GM23338 (cell line): Measurements from ENCODE around the gene ATP13A2. TPM values are rescaled to one million over a fixed set of nuclear protein-coding genes. Genes with fewer than 3 reads are reported as not detected.

Source experiments
- ATAC-seq: fragments of 200-7000 bp; cut with Tn5 transposase; 3 replicates; pipeline ENCODE4 v1.9.1; 2020
- DNase-seq: peaks from one replicate; pipeline ENCODE4 v3.0.0-alpha.2; 2015; ENCODE audit warnings: low spot score
- H2AFZ ChIP-seq: fragments of 200-600 bp; sonication (generic); 2 replicates; pipeline ENCODE4 v1.8.0; 2016; ENCODE audit warnings: antibody characterized with exemption, mild to moderate bottlenecking, moderate library complexity
- H3F3A ChIP-seq: fragments of 200-600 bp; sonication (generic); replicated peaks from 2 replicates; pipeline ENCODE4 v1.8.0; 2017; ENCODE audit warnings: antibody characterized with exemption, mixed run types, low read depth
- H3K27ac ChIP-seq: fragments of 200-600 bp; sonication (generic); 2 replicates; pipeline ENCODE4 v1.6.1; 2016; ENCODE audit warnings: low read depth
- H3K27me3 ChIP-seq: fragments of 200-600 bp; sonication (generic); 2 replicates; pipeline ENCODE4 v1.8.0; 2016; ENCODE audit warnings: mild to moderate bottlenecking, mixed run types, moderate library complexity; ENCODE audit not compliant: insufficient read depth
- H3K36me3 ChIP-seq: fragments of 200-600 bp; sonication (generic); 2 replicates; pipeline ENCODE4 v1.8.0; 2016; ENCODE audit warnings: mild to moderate bottlenecking; ENCODE audit not compliant: insufficient read depth
- H3K4me1 ChIP-seq: fragments of 200-600 bp; sonication (generic); 2 replicates; pipeline ENCODE4 v1.8.0; 2016; ENCODE audit warnings: mild to moderate bottlenecking, moderate library complexity; ENCODE audit not compliant: insufficient read depth
- H3K4me2 ChIP-seq: fragments of 200-600 bp; sonication (generic); 2 replicates; pipeline ENCODE4 v1.7.1; 2017; ENCODE audit warnings: mixed run types
- H3K4me3 ChIP-seq: fragments of 200-600 bp; sonication (generic); 2 replicates; pipeline ENCODE4 v1.6.1; 2016; ENCODE audit warnings: mixed run types
- H3K79me2 ChIP-seq: fragments of 200-600 bp; sonication (generic); replicated peaks from 2 replicates; pipeline ENCODE4 v1.8.0; 2017; ENCODE audit warnings: mild to moderate bottlenecking; ENCODE audit not compliant: insufficient read depth
- H3K9me2 ChIP-seq: fragments of 200-600 bp; sonication (generic); 2 replicates; pipeline ENCODE4 v1.8.0; 2017; ENCODE audit not compliant: insufficient read depth
- H4K20me1 ChIP-seq: fragments of 200-600 bp; sonication (generic); replicated peaks from 2 replicates; pipeline ENCODE4 v1.8.0; 2017; ENCODE audit warnings: mild to moderate bottlenecking; ENCODE audit not compliant: insufficient read depth
- H3K27ac Mint-ChIP-seq: 2 replicates; pipeline ENCODE4 v1.8.0; 2020; ENCODE audit warnings: inconsistent platforms, mild to moderate bottlenecking, moderate library complexity, mixed read lengths
- H3K27me3 Mint-ChIP-seq: 3 replicates; pipeline ENCODE4 v1.8.0; 2022; ENCODE audit warnings: low read depth, mild to moderate bottlenecking, moderate library complexity, mixed read lengths, inconsistent platforms; ENCODE audit not compliant: insufficient read depth, poor library complexity
- H3K36me3 Mint-ChIP-seq: 3 replicates; pipeline ENCODE4 v1.8.0; 2021; ENCODE audit warnings: low read depth, mild to moderate bottlenecking, inconsistent platforms, moderate library complexity, mixed read lengths
- H3K4me1 Mint-ChIP-seq: 3 replicates; pipeline ENCODE4 v1.8.0; 2020; ENCODE audit warnings: mild to moderate bottlenecking, inconsistent platforms, mixed read lengths
- H3K4me3 Mint-ChIP-seq: 3 replicates; pipeline ENCODE4 v1.8.0; 2021; ENCODE audit warnings: moderate library complexity, mild to moderate bottlenecking, inconsistent platforms, mixed read lengths
- H3K9me3 Mint-ChIP-seq: 3 replicates; pipeline ENCODE4 v1.8.0; 2020; ENCODE audit warnings: moderate library complexity, mild to moderate bottlenecking, inconsistent platforms, mixed read lengths
- EZH2phosphoT487 ChIP-seq: fragments of 200-600 bp; sonication (generic); IDR thresholded peaks from one replicate; pipeline ENCODE4 v1.8.1; 2018; ENCODE audit warnings: antibody characterized with exemption; ENCODE audit not compliant: unreplicated experiment
- NANOG ChIP-seq: IDR thresholded peaks from 2 replicates; pipeline ENCODE4 v1.6.1; 2016; ENCODE audit warnings: antibody characterized with exemption, borderline replicate concordance
- polyA plus RNA-seq: library from polyadenylated mRNA; unstranded; fragments of >200 nt; fragmentation: Nextera tagmentation; extraction: Ambion mirVana; gene quantifications from 2 replicates; pipeline ENCODE4 v1.2.1, GENCODE V29; 2016
- total RNA-seq: library from RNA; depleted of rRNA; stranded (reverse); fragments of >200 nt; shearing (Covaris generic); gene quantifications from 2 replicates; pipeline ENCODE4 v1.2.3, GENCODE V29; 2014
- TF ChIP-seq, protein P1 (sequence below): fragments of 250-450 bp; sonication (Bioruptor Pico); IDR thresholded peaks from 2 replicates; pipeline ENCODE4 v1.5.0; 2020; ENCODE audit warnings: mild to moderate bottlenecking, moderate library complexity
- TF ChIP-seq, protein P2 (sequence below): IDR thresholded peaks from one replicate; pipeline ENCODE4 v1.6.1; 2018; ENCODE audit warnings: antibody characterized with exemption; ENCODE audit not compliant: unreplicated experiment

ATP13A2 gene
- total and polyA plus RNA-seq, 2 experiments from 2014 or later: 30.1 to 87.7 TPM

DNA sequence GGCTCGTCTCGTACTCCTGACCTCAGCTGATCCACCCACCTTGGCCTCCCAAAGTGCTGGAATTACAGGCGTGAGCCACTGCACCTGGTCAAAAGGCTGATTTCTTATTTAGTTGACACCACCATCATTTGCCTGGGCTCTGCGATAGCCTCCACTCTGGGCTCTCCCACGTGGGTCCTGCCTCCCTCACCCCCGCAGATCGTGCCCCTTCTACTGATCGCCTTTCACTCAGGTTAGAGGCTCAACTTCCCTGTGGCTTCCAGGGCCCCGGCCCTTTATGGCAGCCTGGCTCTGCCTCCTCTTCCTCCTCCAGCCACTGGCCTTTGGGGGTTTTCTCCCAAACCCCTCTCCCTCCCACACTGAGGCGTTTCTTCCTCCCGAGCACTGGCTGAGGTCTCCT, 28.8 kb downstream of the ATP13A2 start:
- Mint-ChIP-seq H3K4me1 (peaks cover 29% of the 10 kb centered on the region), H3K9me3 (no peaks in the 10 kb centered on the region; the same call in 2 of the 3 replicates), H3K36me3 (peaks cover 7% of the 10 kb centered on the region; the same call in 2 of the 3 replicates), H3K27me3 (peaks cover 19% of the 10 kb centered on the region), H3K27ac (no peak overlapping the region), H3K4me3 (no peak overlapping the region; the same call in 2 of the 3 replicates)
- Histone ChIP-seq H4K20me1 (no peaks in the 10 kb centered on the region), H3K4me3 (no peak overlapping the region), H3K4me1 (peaks cover 7% of the 10 kb centered on the region), H3K36me3 (no peaks in the 10 kb centered on the region), H3K79me2 (peaks cover 21% of the 10 kb centered on the region), H3K4me2 (no peak overlapping the region), H2AFZ (peak overlapping the region; percentile 43; the same call in 1 of the 2 replicates), H3F3A (peaks cover 15% of the 10 kb centered on the region; the same call in 1 of the 2 replicates), H3K27ac (no peak overlapping the region), H3K9me2 (no peaks in the 10 kb centered on the region), H3K27me3 (no peaks in the 10 kb centered on the region)
- no peak for TF ChIP-seq EZH2phosphoT487
- no peak for TF ChIP-seq NANOG
- TF ChIP-seq, protein P1, sequence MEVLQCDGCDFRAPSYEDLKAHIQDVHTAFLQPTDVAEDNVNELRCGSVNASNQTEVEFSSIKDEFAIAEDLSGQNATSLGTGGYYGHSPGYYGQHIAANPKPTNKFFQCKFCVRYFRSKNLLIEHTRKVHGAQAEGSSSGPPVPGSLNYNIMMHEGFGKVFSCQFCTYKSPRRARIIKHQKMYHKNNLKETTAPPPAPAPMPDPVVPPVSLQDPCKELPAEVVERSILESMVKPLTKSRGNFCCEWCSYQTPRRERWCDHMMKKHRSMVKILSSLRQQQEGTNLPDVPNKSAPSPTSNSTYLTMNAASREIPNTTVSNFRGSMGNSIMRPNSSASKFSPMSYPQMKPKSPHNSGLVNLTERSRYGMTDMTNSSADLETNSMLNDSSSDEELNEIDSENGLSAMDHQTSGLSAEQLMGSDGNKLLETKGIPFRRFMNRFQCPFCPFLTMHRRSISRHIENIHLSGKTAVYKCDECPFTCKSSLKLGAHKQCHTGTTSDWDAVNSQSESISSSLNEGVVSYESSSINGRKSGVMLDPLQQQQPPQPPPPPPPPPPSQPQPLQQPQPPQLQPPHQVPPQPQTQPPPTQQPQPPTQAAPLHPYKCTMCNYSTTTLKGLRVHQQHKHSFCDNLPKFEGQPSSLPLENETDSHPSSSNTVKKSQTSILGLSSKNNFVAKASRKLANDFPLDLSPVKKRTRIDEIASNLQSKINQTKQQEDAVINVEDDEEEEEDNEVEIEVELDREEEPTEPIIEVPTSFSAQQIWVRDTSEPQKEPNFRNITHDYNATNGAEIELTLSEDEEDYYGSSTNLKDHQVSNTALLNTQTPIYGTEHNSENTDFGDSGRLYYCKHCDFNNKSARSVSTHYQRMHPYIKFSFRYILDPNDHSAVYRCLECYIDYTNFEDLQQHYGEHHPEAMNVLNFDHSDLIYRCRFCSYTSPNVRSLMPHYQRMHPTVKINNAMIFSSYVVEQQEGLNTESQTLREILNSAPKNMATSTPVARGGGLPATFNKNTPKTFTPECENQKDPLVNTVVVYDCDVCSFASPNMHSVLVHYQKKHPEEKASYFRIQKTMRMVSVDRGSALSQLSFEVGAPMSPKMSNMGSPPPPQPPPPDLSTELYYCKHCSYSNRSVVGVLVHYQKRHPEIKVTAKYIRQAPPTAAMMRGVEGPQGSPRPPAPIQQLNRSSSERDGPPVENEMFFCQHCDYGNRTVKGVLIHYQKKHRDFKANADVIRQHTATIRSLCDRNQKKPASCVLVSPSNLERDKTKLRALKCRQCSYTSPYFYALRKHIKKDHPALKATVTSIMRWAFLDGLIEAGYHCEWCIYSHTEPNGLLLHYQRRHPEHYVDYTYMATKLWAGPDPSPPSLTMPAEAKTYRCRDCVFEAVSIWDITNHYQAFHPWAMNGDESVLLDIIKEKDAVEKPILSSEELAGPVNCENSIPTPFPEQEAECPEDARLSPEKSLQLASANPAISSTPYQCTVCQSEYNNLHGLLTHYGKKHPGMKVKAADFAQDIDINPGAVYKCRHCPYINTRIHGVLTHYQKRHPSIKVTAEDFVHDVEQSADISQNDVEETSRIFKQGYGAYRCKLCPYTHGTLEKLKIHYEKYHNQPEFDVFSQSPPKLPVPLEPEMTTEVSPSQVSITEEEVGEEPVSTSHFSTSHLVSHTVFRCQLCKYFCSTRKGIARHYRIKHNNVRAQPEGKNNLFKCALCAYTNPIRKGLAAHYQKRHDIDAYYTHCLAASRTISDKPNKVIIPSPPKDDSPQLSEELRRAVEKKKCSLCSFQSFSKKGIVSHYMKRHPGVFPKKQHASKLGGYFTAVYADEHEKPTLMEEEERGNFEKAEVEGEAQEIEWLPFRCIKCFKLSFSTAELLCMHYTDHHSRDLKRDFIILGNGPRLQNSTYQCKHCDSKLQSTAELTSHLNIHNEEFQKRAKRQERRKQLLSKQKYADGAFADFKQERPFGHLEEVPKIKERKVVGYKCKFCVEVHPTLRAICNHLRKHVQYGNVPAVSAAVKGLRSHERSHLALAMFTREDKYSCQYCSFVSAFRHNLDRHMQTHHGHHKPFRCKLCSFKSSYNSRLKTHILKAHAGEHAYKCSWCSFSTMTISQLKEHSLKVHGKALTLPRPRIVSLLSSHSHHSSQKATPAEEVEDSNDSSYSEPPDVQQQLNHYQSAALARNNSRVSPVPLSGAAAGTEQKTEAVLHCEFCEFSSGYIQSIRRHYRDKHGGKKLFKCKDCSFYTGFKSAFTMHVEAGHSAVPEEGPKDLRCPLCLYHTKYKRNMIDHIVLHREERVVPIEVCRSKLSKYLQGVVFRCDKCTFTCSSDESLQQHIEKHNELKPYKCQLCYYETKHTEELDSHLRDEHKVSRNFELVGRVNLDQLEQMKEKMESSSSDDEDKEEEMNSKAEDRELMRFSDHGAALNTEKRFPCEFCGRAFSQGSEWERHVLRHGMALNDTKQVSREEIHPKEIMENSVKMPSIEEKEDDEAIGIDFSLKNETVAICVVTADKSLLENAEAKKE (CRISPR knock-in tag): no peak
- TF ChIP-seq, protein P2, sequence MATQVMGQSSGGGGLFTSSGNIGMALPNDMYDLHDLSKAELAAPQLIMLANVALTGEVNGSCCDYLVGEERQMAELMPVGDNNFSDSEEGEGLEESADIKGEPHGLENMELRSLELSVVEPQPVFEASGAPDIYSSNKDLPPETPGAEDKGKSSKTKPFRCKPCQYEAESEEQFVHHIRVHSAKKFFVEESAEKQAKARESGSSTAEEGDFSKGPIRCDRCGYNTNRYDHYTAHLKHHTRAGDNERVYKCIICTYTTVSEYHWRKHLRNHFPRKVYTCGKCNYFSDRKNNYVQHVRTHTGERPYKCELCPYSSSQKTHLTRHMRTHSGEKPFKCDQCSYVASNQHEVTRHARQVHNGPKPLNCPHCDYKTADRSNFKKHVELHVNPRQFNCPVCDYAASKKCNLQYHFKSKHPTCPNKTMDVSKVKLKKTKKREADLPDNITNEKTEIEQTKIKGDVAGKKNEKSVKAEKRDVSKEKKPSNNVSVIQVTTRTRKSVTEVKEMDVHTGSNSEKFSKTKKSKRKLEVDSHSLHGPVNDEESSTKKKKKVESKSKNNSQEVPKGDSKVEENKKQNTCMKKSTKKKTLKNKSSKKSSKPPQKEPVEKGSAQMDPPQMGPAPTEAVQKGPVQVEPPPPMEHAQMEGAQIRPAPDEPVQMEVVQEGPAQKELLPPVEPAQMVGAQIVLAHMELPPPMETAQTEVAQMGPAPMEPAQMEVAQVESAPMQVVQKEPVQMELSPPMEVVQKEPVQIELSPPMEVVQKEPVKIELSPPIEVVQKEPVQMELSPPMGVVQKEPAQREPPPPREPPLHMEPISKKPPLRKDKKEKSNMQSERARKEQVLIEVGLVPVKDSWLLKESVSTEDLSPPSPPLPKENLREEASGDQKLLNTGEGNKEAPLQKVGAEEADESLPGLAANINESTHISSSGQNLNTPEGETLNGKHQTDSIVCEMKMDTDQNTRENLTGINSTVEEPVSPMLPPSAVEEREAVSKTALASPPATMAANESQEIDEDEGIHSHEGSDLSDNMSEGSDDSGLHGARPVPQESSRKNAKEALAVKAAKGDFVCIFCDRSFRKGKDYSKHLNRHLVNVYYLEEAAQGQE: no peak
- no peak for DNase-seq
- no peak for ATAC-seq
